GM23248 (cell line): Measurements from ENCODE around the gene WDR73. TPM values are rescaled to one million over a fixed set of nuclear protein-coding genes. Genes with fewer than 3 reads are reported as not detected.

ENCODE experiments used
- DNase-seq: peaks from one replicate; pipeline ENCODE4 v3.0.0-alpha.2; 2015
- H2AFZ ChIP-seq: fragments of 200-600 bp; sonication (generic); 2 replicates; pipeline ENCODE4 v1.6.1; 2016; ENCODE audit warnings: antibody characterized with exemption
- H3F3A ChIP-seq: fragments of 200-600 bp; sonication (generic); 2 replicates; pipeline ENCODE4 v1.6.1; 2016; ENCODE audit warnings: mild to moderate bottlenecking, antibody characterized with exemption, mixed run types; ENCODE audit not compliant: insufficient read depth
- H3K27ac ChIP-seq: fragments of 200-600 bp; sonication (generic); 2 replicates; pipeline ENCODE4 v1.5.1; 2016; ENCODE audit warnings: mild to moderate bottlenecking
- H3K27me3 ChIP-seq: fragments of 200-600 bp; sonication (generic); replicated peaks from 2 replicates; pipeline ENCODE4 v1.6.1; 2016; ENCODE audit warnings: mild to moderate bottlenecking; ENCODE audit not compliant: insufficient read depth
- H3K36me3 ChIP-seq: fragments of 200-600 bp; sonication (generic); 2 replicates; pipeline ENCODE4 v1.6.1; 2016; ENCODE audit warnings: low read depth, mild to moderate bottlenecking
- H3K4me1 ChIP-seq: fragments of 200-600 bp; sonication (generic); 2 replicates; pipeline ENCODE4 v1.6.1; 2016; ENCODE audit warnings: mild to moderate bottlenecking; ENCODE audit not compliant: insufficient read depth
- H3K4me2 ChIP-seq: fragments of 200-600 bp; sonication (generic); one replicate; pipeline ENCODE4 v1.6.1; 2016; ENCODE audit warnings: mild to moderate bottlenecking; ENCODE audit not compliant: unreplicated experiment
- H3K4me3 ChIP-seq: fragments of 200-600 bp; sonication (generic); 2 replicates; pipeline ENCODE4 v1.5.1; 2016; ENCODE audit warnings: mild to moderate bottlenecking
- H3K79me2 ChIP-seq: fragments of 200-600 bp; sonication (generic); 2 replicates; pipeline ENCODE4 v1.6.1; 2016; ENCODE audit warnings: mild to moderate bottlenecking; ENCODE audit not compliant: insufficient read depth
- H3K9ac ChIP-seq: fragments of 200-600 bp; sonication (generic); 2 replicates; pipeline ENCODE4 v1.6.1; 2016; ENCODE audit warnings: mild to moderate bottlenecking
- H3K9me2 ChIP-seq: fragments of 200-600 bp; sonication (generic); 2 replicates; pipeline ENCODE4 v1.6.1; 2016; ENCODE audit warnings: mixed run types, mild to moderate bottlenecking, moderate library complexity; ENCODE audit not compliant: insufficient read depth
- H3K9me3 ChIP-seq: fragments of 200-600 bp; sonication (generic); one replicate; pipeline ENCODE4 v1.6.1; 2017; ENCODE audit warnings: low read depth
- H4K20me1 ChIP-seq: fragments of 200-600 bp; sonication (generic); 2 replicates; pipeline ENCODE4 v1.6.0; 2016; ENCODE audit not compliant: insufficient read depth
- EZH2 ChIP-seq: fragments of 200-600 bp; sonication (generic); IDR thresholded peaks from 2 replicates; pipeline ENCODE4 v1.6.1; 2018; ENCODE audit warnings: antibody characterized with exemption, mild to moderate bottlenecking; ENCODE audit not compliant: insufficient read depth, poor library complexity, severe bottlenecking
- EZH2phosphoT487 ChIP-seq: fragments of 200-600 bp; sonication (generic); IDR thresholded peaks from 2 replicates; pipeline ENCODE4 v1.6.1; 2018; ENCODE audit warnings: antibody characterized with exemption, moderate library complexity, mild to moderate bottlenecking, low read depth; ENCODE audit not compliant: insufficient read depth
- WGBS, 2 experiments: methylation state at CpG; one replicate each; pipeline ENCODE4 v1.1.6; 2015 to 2017; ENCODE audit warnings: low lambda C conversion rate in 2 of 2, low coverage in 1 of 2; ENCODE audit errors: missing lambda C conversion rate in 2 of 2; 5-methylcytosine and 5-hydroxymethylcytosine counted together
- in situ Hi-C: fragments of 300-500 bp; cut with MboI; formaldehyde crosslinking; loops from 2 replicates; pipeline ENCODE4 v1.15.0; 2020
- polyA plus RNA-seq: library from polyadenylated mRNA; unstranded; fragments of >200 nt; fragmentation: Nextera tagmentation; extraction: Ambion mirVana; gene quantifications from 2 replicates; pipeline ENCODE4 v1.2.1, GENCODE V29; 2016
- total RNA-seq: library from RNA; depleted of rRNA; stranded (reverse); fragments of >200 nt; shearing (Covaris generic); gene quantifications from 2 replicates; pipeline ENCODE4 v1.2.3, GENCODE V29; 2014

Gene WDR73
- total and polyA plus RNA-seq, 2 experiments from 2014 or later = 25.6 to 26.0 TPM

DNA sequence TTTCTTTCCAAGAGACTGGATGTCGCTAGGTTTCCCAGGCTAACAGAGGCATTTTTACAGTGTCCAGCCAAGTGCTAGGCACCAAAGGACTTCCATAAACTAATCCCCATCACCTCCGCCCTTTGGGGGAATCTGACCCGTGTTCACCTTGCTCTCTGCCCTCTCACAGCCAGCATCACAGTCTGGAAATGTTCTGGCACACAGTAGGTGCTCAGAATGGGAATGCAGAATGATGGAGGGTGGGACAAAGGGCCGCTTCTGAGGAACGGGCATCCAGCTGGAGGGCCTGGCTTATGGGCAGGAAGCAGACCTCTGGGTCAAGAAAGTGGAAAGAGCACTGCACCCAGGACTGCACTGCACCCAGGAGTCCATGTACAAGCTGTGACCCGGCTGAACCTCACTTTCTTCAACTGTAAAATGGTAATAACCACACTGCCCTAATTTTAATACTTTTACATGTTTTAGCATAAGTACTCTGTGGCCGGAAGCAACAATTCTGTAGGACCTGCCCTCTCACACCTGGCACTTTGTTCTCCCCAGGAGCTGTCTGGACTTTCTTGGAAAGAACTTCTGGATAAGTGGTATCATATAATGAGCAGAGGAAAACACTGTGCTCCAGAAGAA is 4.8 kb upstream of the WDR73 start:
- no peak for TF ChIP-seq EZH2
- H3F3A ChIP-seq = peaks cover 32% of the 10 kb centered on the region
- 0 out of 2 replicates have a peak, but pooled peaks cover 1% of the 10 kb centered on the region for H3K79me2 ChIP-seq
- no peaks in the 10 kb centered on the region for H4K20me1 ChIP-seq
- H3K27me3 ChIP-seq = no peaks in the 10 kb centered on the region
- 62% methylated on average over 7 of the region's 7 CpGs for WGBS, 2 experiments
- peak overlapping the region; percentile 81 for H3K9ac ChIP-seq
- DNase-seq = no peak
- no peaks in the 10 kb centered on the region for H3K9me3 ChIP-seq
- 0 out of 2 replicates have a peak, but pooled peaks cover 1% of the 10 kb centered on the region for H3K36me3 ChIP-seq
- in situ Hi-C loops = loop anchor here (10.0 kb wide), 1 partner anchor 266 kb away; no protein-coding TSS in a partner anchor
- H2AFZ ChIP-seq = peak overlapping the region; percentile 77
- H3K9me2 ChIP-seq = no peaks in the 10 kb centered on the region
- peak overlapping the region; percentile 42 for H3K27ac ChIP-seq
- peak overlapping the region; percentile 67 for H3K4me3 ChIP-seq
- peaks cover 5% of the 10 kb centered on the region for H3K4me1 ChIP-seq
- H3K4me2 ChIP-seq = no peak overlapping the region

DNA sequence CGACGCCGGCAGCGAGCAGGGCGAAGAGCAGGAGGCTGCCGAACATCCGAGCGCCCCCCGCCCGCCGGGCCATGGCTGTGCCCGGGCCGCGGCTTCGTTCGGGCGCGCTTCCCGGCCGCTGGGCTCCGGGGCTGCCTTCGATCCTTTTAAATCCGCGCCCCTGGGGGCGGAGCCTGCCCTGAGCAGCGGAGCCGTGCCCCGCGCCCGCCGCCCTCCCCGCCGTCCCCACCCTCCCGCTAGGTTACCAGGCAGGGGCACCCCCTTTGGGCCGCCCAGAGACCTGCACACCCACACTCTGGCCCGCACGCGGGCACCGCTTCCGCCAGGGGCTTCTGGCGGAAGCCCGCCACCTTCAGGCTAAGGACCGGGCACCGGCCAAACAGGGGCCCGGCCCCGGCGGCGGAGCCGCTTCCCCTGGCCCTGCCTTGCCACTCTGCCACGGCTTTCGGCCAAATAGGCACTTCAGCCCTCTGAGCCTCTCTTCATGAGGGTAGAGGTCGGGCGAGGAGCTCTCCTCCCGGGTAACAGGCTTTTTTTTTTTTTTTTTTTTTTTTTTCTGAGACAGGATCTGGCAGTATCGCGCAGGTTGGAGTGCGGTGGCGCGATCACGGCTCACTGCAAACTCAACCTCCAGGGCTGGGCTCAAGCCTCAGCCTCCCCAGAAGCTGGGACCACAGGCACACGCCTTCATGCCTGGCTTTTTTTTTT is 4.2 kb upstream of the WDR73 start, which contains the start of gene NMB:
Gene NMB, minus strand, starts transcription at position 120 of the 708 bp plus-strand sequence. Its CDS starts 47 bp downstream, at position 73.
- peaks cover 32% of the 10 kb centered on the region for H3F3A ChIP-seq
- peaks cover 8% of the 10 kb centered on the region for H3K4me1 ChIP-seq
- peak within 1 kb of the TSS; percentile 42 for H3K27ac ChIP-seq
- DNase-seq = peak; percentile 89
- no peaks in the 10 kb centered on the region for H3K9me3 ChIP-seq
- peak within 1 kb of the TSS; percentile 67 for H3K4me3 ChIP-seq
- H3K79me2 ChIP-seq = peaks cover 8% of the 10 kb centered on the region
- H3K9ac ChIP-seq = peak within 1 kb of the TSS; percentile 81
- H4K20me1 ChIP-seq = no peaks in the 10 kb centered on the region
- no peaks in the 10 kb centered on the region for H3K36me3 ChIP-seq
- H3K9me2 ChIP-seq = no peaks in the 10 kb centered on the region
- H3K4me2 ChIP-seq = peak within 1 kb of the TSS; percentile 61
- TF ChIP-seq EZH2phosphoT487 = no peak
- no peak for TF ChIP-seq EZH2
- peak within 1 kb of the TSS; percentile 77 for H2AFZ ChIP-seq
- 1 to 2% methylated on average over 36 to 60 of the region's 61 CpGs for WGBS, 2 experiments
- in situ Hi-C loops = loop anchor here (10.0 kb wide), 1 partner anchor 267 kb away; no protein-coding TSS in a partner anchor
- H3K27me3 ChIP-seq = no peaks in the 10 kb centered on the region

DNA sequence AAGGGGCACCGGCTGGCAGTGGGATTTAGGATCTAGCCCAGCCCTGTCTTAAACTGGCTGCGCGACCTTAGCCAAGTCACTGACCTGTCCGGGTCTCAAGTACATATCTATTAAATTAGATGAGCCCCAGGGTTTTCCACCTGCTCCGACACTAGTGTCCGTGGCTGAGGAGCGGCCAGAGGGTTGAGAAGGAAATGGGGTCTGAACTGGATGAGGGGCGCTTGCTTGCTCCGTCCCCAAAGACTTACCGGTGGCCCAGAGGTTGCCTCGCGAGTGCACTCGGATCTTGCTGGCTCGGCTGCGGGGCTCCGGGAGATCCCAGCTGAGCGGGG is 3.6 kb upstream of the WDR73 start:
- Histone ChIP-seq H3K4me2 (peak overlapping the region; percentile 61), H3K9me2 (no peaks in the 10 kb centered on the region), H3K9me3 (no peaks in the 10 kb centered on the region), H3K79me2 (peaks cover 13% of the 10 kb centered on the region), H3K27me3 (no peaks in the 10 kb centered on the region), H3K9ac (peak overlapping the region; percentile 81), H3F3A (peaks cover 27% of the 10 kb centered on the region), H3K36me3 (no peaks in the 10 kb centered on the region), H3K4me3 (peak overlapping the region; percentile 67), H3K27ac (0 out of 2 replicates have a peak overlapping the region, but pooled peaks have one; percentile 42), H3K4me1 (peaks cover 14% of the 10 kb centered on the region), H4K20me1 (no peaks in the 10 kb centered on the region), H2AFZ (peak overlapping the region; percentile 77)
- 21 to 26% methylated on average over 17 of the region's 17 CpGs for WGBS, 2 experiments
- TF ChIP-seq EZH2phosphoT487 (no peak), EZH2 (no peak)
- in situ Hi-C loops = loop anchor here (10.0 kb wide), 1 partner anchor 267 kb away; no protein-coding TSS in a partner anchor
- no peak for DNase-seq

GRCh38 chr15:84656972-84657371 is 2.9 kb upstream of the WDR73 start:
- TF ChIP-seq EZH2 (no peak), EZH2phosphoT487 (no peak)
- H4K20me1 ChIP-seq = no peaks in the 10 kb centered on the region
- H3K27ac ChIP-seq = no peak overlapping the region
- H3F3A ChIP-seq = peaks cover 26% of the 10 kb centered on the region
- peaks cover 19% of the 10 kb centered on the region for H3K4me1 ChIP-seq
- H3K9ac ChIP-seq = no peak overlapping the region
- H2AFZ ChIP-seq = no peak overlapping the region
- peak overlapping the region; percentile 61 for H3K4me2 ChIP-seq
- peaks cover 21% of the 10 kb centered on the region for H3K79me2 ChIP-seq
- no peaks in the 10 kb centered on the region for H3K9me2 ChIP-seq
- H3K9me3 ChIP-seq = no peaks in the 10 kb centered on the region
- H3K36me3 ChIP-seq = peaks cover 6% of the 10 kb centered on the region; the same call in 1 of the 2 replicates
- in situ Hi-C loops = loop anchor here (10.0 kb wide), 1 partner anchor 268 kb away; no protein-coding TSS in a partner anchor
- WGBS, 2 experiments = 84 to 89% methylated on average over 7 of the region's 7 CpGs
- H3K4me3 ChIP-seq = no peak overlapping the region
- DNase-seq = no peak
- H3K27me3 ChIP-seq = no peaks in the 10 kb centered on the region
